WTC11 (cell line): ENCODE results near the gene ARHGEF10L.

Source experiments
- CTCF ChIP-seq: fragments of 200-600 bp; IDR thresholded peaks from 2 replicates; pipeline ENCODE4 v1.8.0; 2022; ENCODE audit warnings: antibody characterized with exemption
- E2F1 ChIP-seq: sonication (generic); formaldehyde crosslinking; IDR thresholded peaks from 2 replicates; pipeline ENCODE4 v1.8.0; 2022; ENCODE audit warnings: mild to moderate bottlenecking, missing genetic modification reagents
- FOXP1 ChIP-seq: sonication (generic); formaldehyde crosslinking; IDR thresholded peaks from 2 replicates; pipeline ENCODE4 v1.8.0; 2022; ENCODE audit warnings: missing genetic modification reagents, mild to moderate bottlenecking, moderate library complexity, borderline replicate concordance
- MAX ChIP-seq: sonication (generic); formaldehyde crosslinking; IDR thresholded peaks from 2 replicates; pipeline ENCODE4 v1.8.0; 2022; ENCODE audit warnings: mild to moderate bottlenecking, missing genetic modification reagents
- NR1H2 ChIP-seq: sonication (generic); formaldehyde crosslinking; IDR thresholded peaks from 2 replicates; pipeline ENCODE4 v1.9.0; 2021; ENCODE audit warnings: mild to moderate bottlenecking, moderate library complexity, missing genetic modification reagents
- NR2C2 ChIP-seq: sonication (generic); formaldehyde crosslinking; IDR thresholded peaks from 2 replicates; pipeline ENCODE4 v1.8.0; 2022; ENCODE audit warnings: mild to moderate bottlenecking, missing genetic modification reagents
- PRRX2 ChIP-seq: fragments of 250-450 bp; sonication (Bioruptor Pico); IDR thresholded peaks from 2 replicates; pipeline ENCODE4 v1.8.0; 2021; ENCODE audit warnings: mild to moderate bottlenecking
- RELA ChIP-seq: sonication (generic); formaldehyde crosslinking; IDR thresholded peaks from 2 replicates; pipeline ENCODE4 v1.8.1; 2022; ENCODE audit warnings: missing genetic modification reagents, mild to moderate bottlenecking, borderline replicate concordance
- ZNF138 ChIP-seq: sonication (generic); formaldehyde crosslinking; conservative IDR thresholded peaks from 2 replicates; pipeline ENCODE4 v1.8.1; 2022; ENCODE audit warnings: mild to moderate bottlenecking, moderate library complexity, missing genetic modification reagents

- TF ChIP-seq NR2C2 (no peak), ZNF138 (CRISPR knock-in tag) (no peak), FOXP1 (CRISPR knock-in tag) (no peak), CTCF (no peak), PRRX2 (no peak), E2F1 (no peak), RELA (no peak), MAX (CRISPR knock-in tag) (no peak), NR1H2 (CRISPR knock-in tag) (no peak)
These were observed 37.0 kb downstream of the ARHGEF10L start for GRCh38 chr1:17576519-17576853.
